K562 (cell line): ENCODE results near the gene CAMK2G. TPM values are rescaled to one million over a fixed set of nuclear protein-coding genes. Genes with fewer than 3 reads are reported as not detected.
A peak's percentile ranks its signal among the peaks of the same experiment; 100 is the strongest.

Experiments
- ARID2 ChIP-seq: fragments of 450-650 bp; IDR thresholded peaks from 2 replicates; pipeline ENCODE4 v1.6.1; 2017; ENCODE audit warnings: antibody characterized with exemption, mild to moderate bottlenecking
- ATF1 ChIP-seq, 2 experiments: fragments of 450-650 bp in 1 of 2; IDR thresholded peaks; 2 replicates each; pipeline ENCODE4 v1.6.1; 2016; ENCODE audit warnings: missing compliant biosample characterization in 1 of 2, missing genetic modification characterization in 1 of 2
- ETS2 ChIP-seq: IDR thresholded peaks from 2 replicates; pipeline ENCODE4 v1.6.1; 2016; ENCODE audit warnings: borderline replicate concordance, missing genetic modification characterization, mild to moderate bottlenecking, moderate library complexity, missing compliant biosample characterization; ENCODE audit not compliant: poor library complexity, severe bottlenecking
- KDM5B ChIP-seq: fragments of 200-600 bp; sonication (generic); IDR thresholded peaks from 2 replicates; pipeline ENCODE4 v1.6.1; 2012; ENCODE audit warnings: low read depth, mild to moderate bottlenecking, moderate library complexity, low read length, control low read depth, inconsistent platforms; ENCODE audit not compliant: insufficient replicate concordance
- KLF1 ChIP-seq: fragments of 450-650 bp; IDR thresholded peaks from 2 replicates; pipeline ENCODE4 v1.6.1; 2016; ENCODE audit warnings: missing genetic modification characterization, missing compliant biosample characterization
- PPARD ChIP-seq: fragments of 250-450 bp; sonication (Bioruptor Pico); IDR thresholded peaks from 2 replicates; pipeline ENCODE4 v1.8.0; 2022; ENCODE audit warnings: inconsistent platforms, mild to moderate bottlenecking, moderate library complexity
- PRMT5 ChIP-seq: sonication (generic); formaldehyde crosslinking; IDR thresholded peaks from 2 replicates; pipeline ENCODE4 v1.5.0; 2020; ENCODE audit warnings: missing genetic modification reagents
- ZC3H11A ChIP-seq: IDR thresholded peaks from 2 replicates; pipeline ENCODE4 v1.6.1; 2012; ENCODE audit warnings: low read depth, low read length, improper control_type of control experiment
- ZKSCAN8 ChIP-seq: fragments of 200-800 bp; sonication (Bioruptor generic); IDR thresholded peaks from 2 replicates; pipeline ENCODE4 v1.6.1; 2016; ENCODE audit warnings: missing genetic modification characterization, missing compliant biosample characterization
- ZNF175 ChIP-seq: fragments of 200-800 bp; sonication (Bioruptor generic); IDR thresholded peaks from 2 replicates; pipeline ENCODE4 v1.6.1; 2016; ENCODE audit warnings: low read depth, mild to moderate bottlenecking, missing genetic modification characterization, missing compliant biosample characterization
- ZNF551 ChIP-seq: fragments of 250-450 bp; sonication (Bioruptor Pico); IDR thresholded peaks from 2 replicates; pipeline ENCODE4 v1.5.0; 2021; ENCODE audit warnings: mild to moderate bottlenecking, moderate library complexity
- ZNF778 ChIP-seq: fragments of 450-650 bp; formaldehyde crosslinking; IDR thresholded peaks from 2 replicates; pipeline ENCODE4 v1.4.0; 2020; ENCODE audit warnings: mild to moderate bottlenecking, moderate library complexity
- polyA plus RNA-seq, 8 experiments: library from polyadenylated mRNA; depleted of rRNA in 4 of 8; stranded (reverse) in 5 of 8; unstranded in 3 of 8; fragments of >200 nt; fragmentation: Nextera tagmentation in 2 of 8; fragmentation: Illumina TruSeq in 1 of 8; extraction: Ambion mirVana in 2 of 8; extraction: Trizol in 1 of 8; gene quantifications; 2 replicates each; pipeline versions ENCODE4 v1.2.1 to v1.2.3, GENCODE V29; 2011 to 2014; ENCODE audit warnings: inconsistent platforms in 1 of 8, missing spikeins in 1 of 8
- total RNA-seq, 7 experiments: library from RNA; depleted of rRNA in 6 of 7; stranded (reverse); fragments of >200 nt in 6 of 7; fragmentation: Illumina TruSeq in 2 of 7; extraction: Trizol in 2 of 7; gene quantifications; 2 replicates each; pipeline versions ENCODE4 v1.2.1 to v1.2.3, GENCODE V29; 2011 to 2021; ENCODE audit warnings: low replicate concordance in 1 of 7
- TF ChIP-seq, protein P1 (sequence below): sonication (generic); formaldehyde crosslinking; IDR thresholded peaks from 2 replicates; pipeline ENCODE4 v1.9.0; 2022; ENCODE audit warnings: mild to moderate bottlenecking, missing genetic modification reagents
- TF ChIP-seq, protein P2 (sequence below): fragments of 250-450 bp; sonication (Bioruptor Pico); IDR thresholded peaks from 2 replicates; pipeline ENCODE4 v1.5.1; 2021; ENCODE audit warnings: mild to moderate bottlenecking
- TF ChIP-seq, protein P3 (sequence below), 2 experiments: fragments of 450-650 bp in 1 of 2; IDR thresholded peaks; 2 replicates each; pipeline ENCODE4 v1.6.1; 2011 to 2017; ENCODE audit warnings: low read depth in 2 of 2, antibody characterized with exemption in 1 of 2, borderline replicate concordance in 1 of 2, low read length in 1 of 2, mild to moderate bottlenecking in 1 of 2, mixed read lengths in 1 of 2; ENCODE audit not compliant: control insufficient read depth in 1 of 2
- TF ChIP-seq, protein P4 (sequence below): sonication (generic); formaldehyde crosslinking; IDR thresholded peaks from 2 replicates; pipeline ENCODE4 v1.8.0; 2023; ENCODE audit warnings: mild to moderate bottlenecking, missing genetic modification reagents

CAMK2G gene
- total and polyA plus RNA-seq, 9 of the 15 experiments (the other 6 are each of a cell fraction or from before 2014, with no cell fraction given): 9.0 to 37.9 (median 32.6) TPM

DNA sequence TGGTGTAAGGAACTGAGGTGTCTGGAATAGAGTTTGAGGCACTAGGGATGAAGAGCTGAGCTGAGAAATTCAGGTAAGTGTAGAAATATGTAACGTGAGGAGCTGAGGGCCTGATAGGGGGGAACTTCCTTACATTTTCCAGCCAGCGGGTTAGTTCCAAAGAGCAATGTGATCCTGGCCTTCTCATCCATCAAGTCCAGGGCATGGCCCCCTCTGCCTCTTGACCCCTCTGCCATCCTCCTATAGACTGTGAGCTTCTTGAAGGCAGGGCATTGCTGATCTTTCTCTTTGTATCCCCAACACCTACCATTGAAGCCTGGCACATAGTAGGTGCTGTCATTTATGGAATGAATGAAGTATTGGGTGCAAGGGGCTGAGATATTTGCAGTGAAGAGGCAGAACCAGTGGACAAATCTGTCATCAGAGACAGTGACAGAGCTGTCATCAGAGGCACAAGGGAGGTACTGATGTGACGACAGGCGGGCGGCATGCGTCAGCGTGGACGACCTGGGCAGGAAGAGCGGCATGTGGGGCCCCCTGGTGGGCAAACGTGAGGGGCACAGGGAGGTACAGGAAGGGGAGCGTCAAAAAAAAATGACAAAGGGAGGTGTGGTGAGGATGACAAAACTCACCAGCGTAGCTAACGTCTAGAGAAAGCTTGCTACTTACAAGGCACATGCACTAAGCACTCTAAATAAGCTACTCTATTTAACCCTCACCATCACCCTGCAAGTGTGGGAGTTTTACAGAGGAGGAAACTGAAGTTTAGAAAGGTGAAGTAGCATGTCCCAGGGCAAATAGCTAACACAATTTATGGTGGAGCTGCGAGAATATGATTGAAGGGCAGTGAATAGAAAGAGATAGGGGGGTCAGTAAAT, 5.2 kb upstream of the CAMK2G start (continued):
- TF ChIP-seq KDM5B (no peak), ZKSCAN8 (CRISPR knock-in tag) (0 out of 2 replicates have a peak, but pooled peaks have one; percentile 36), ZNF778 (CRISPR knock-in tag) (no peak), ETS2 (tag) (no peak), ZNF175 (CRISPR knock-in tag) (peak; percentile 55; the same call in 1 of the 2 replicates), ARID2 (peak; percentile 99), ZNF551 (CRISPR knock-in tag) (no peak), PRMT5 (no peak), KLF1 (tag) (no peak), ZC3H11A (no peak; the same call in 1 of the 2 replicates), PPARD (no peak), ATF1 (CRISPR knock-in tag; IDR thresholded peaks at IDR 0.05) (peak; percentile 33; the same call in 1 of the 2 replicates), ATF1 (tag; IDR thresholded peaks at IDR 0.05) (peak; percentile 98)
- TF ChIP-seq, protein P1, sequence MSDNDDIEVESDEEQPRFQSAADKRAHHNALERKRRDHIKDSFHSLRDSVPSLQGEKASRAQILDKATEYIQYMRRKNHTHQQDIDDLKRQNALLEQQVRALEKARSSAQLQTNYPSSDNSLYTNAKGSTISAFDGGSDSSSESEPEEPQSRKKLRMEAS (CRISPR knock-in tag): peak; percentile 81
- TF ChIP-seq, protein P2, sequence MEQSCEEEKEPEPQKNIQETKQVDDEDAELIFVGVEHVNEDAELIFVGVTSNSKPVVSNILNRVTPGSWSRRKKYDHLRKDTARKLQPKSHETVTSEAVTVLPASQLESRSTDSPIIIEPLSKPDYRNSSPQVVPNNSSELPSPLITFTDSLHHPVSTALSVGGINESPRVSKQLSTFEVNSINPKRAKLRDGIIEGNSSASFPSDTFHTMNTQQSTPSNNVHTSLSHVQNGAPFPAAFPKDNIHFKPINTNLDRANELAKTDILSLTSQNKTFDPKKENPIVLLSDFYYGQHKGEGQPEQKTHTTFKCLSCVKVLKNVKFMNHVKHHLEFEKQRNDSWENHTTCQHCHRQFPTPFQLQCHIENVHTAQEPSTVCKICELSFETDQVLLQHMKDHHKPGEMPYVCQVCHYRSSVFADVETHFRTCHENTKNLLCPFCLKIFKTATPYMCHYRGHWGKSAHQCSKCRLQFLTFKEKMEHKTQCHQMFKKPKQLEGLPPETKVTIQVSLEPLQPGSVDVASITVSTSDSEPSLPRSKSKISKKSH (CRISPR knock-in tag): no peak
- TF ChIP-seq, protein P3, sequence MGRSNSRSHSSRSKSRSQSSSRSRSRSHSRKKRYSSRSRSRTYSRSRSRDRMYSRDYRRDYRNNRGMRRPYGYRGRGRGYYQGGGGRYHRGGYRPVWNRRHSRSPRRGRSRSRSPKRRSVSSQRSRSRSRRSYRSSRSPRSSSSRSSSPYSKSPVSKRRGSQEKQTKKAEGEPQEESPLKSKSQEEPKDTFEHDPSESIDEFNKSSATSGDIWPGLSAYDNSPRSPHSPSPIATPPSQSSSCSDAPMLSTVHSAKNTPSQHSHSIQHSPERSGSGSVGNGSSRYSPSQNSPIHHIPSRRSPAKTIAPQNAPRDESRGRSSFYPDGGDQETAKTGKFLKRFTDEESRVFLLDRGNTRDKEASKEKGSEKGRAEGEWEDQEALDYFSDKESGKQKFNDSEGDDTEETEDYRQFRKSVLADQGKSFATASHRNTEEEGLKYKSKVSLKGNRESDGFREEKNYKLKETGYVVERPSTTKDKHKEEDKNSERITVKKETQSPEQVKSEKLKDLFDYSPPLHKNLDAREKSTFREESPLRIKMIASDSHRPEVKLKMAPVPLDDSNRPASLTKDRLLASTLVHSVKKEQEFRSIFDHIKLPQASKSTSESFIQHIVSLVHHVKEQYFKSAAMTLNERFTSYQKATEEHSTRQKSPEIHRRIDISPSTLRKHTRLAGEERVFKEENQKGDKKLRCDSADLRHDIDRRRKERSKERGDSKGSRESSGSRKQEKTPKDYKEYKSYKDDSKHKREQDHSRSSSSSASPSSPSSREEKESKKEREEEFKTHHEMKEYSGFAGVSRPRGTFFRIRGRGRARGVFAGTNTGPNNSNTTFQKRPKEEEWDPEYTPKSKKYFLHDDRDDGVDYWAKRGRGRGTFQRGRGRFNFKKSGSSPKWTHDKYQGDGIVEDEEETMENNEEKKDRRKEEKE (IDR thresholded peaks at IDR 0.05; ENCODE audit: borderline replicate concordance in 1 of 2, control insufficient read depth in 1 of 2, low read depth in 2 of 2, low read length in 1 of 2): no peak
- TF ChIP-seq, protein P4, sequence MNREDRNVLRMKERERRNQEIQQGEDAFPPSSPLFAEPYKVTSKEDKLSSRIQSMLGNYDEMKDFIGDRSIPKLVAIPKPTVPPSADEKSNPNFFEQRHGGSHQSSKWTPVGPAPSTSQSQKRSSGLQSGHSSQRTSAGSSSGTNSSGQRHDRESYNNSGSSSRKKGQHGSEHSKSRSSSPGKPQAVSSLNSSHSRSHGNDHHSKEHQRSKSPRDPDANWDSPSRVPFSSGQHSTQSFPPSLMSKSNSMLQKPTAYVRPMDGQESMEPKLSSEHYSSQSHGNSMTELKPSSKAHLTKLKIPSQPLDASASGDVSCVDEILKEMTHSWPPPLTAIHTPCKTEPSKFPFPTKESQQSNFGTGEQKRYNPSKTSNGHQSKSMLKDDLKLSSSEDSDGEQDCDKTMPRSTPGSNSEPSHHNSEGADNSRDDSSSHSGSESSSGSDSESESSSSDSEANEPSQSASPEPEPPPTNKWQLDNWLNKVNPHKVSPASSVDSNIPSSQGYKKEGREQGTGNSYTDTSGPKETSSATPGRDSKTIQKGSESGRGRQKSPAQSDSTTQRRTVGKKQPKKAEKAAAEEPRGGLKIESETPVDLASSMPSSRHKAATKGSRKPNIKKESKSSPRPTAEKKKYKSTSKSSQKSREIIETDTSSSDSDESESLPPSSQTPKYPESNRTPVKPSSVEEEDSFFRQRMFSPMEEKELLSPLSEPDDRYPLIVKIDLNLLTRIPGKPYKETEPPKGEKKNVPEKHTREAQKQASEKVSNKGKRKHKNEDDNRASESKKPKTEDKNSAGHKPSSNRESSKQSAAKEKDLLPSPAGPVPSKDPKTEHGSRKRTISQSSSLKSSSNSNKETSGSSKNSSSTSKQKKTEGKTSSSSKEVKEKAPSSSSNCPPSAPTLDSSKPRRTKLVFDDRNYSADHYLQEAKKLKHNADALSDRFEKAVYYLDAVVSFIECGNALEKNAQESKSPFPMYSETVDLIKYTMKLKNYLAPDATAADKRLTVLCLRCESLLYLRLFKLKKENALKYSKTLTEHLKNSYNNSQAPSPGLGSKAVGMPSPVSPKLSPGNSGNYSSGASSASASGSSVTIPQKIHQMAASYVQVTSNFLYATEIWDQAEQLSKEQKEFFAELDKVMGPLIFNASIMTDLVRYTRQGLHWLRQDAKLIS (CRISPR knock-in tag): no peak
